SK-N-SH (cell line): ENCODE measurements around the gene DLGAP3.
"Not testable (repeated sequence)": the region's sequence is repeated elsewhere in the genome, so short reads cannot be mapped to it uniquely, and the experiment has no call there.

ENCODE experiments used
- CTCF ChIP-seq: fragments of 200-600 bp; sonication (generic); IDR thresholded peaks from 2 replicates; pipeline ENCODE4 v1.6.1; 2017; ENCODE audit warnings: antibody characterized with exemption, mild to moderate bottlenecking, moderate library complexity
- ELF1 ChIP-seq: IDR thresholded peaks from 2 replicates; pipeline ENCODE4 v1.4.0; 2012
- FOXM1 ChIP-seq: IDR thresholded peaks from 2 replicates; pipeline ENCODE4 v1.4.0; 2012; ENCODE audit warnings: low read depth, mild to moderate bottlenecking
- MAX ChIP-seq: IDR thresholded peaks from 2 replicates; pipeline ENCODE4 v1.4.0; 2012; ENCODE audit warnings: low read depth
- REST ChIP-seq: IDR thresholded peaks from 2 replicates; pipeline ENCODE4 v1.6.1; 2012; ENCODE audit warnings: mild to moderate bottlenecking, low read depth, low read length, moderate library complexity
- RFX5 ChIP-seq: IDR thresholded peaks from 2 replicates; pipeline ENCODE4 v1.6.1; 2012; ENCODE audit warnings: mild to moderate bottlenecking, improper control_type of control experiment, low read length
- SMC3 ChIP-seq: IDR thresholded peaks from 2 replicates; pipeline ENCODE4 v1.6.1; 2012; ENCODE audit warnings: low read depth, low read length, improper control_type of control experiment
- USF2 ChIP-seq: fragments of 150-350 bp; IDR thresholded peaks from 2 replicates; pipeline ENCODE4 v1.6.1; 2017; ENCODE audit warnings: antibody characterized with exemption, low read length, low read depth, borderline replicate concordance

GRCh38 chr1:34967672-34968071, 38.2 kb upstream of the DLGAP3 start:
- not testable (repeated sequence) for TF ChIP-seq CTCF, REST, FOXM1, ELF1, RFX5, MAX, USF2, SMC3
